AG09309 (cell line): Measurements from ENCODE around the gene RPL3.

Experiments
- DNase-seq: peaks from one replicate; pipeline ENCODE4 v3.0.0-alpha.2; 2010; ENCODE audit warnings: low read depth
- H3K4me3 ChIP-seq: 2 replicates; pipeline ENCODE4 v1.5.1; 2011; ENCODE audit warnings: mild to moderate bottlenecking, low read depth, low read length, moderate library complexity; ENCODE audit not compliant: control insufficient read depth
- CTCF ChIP-seq: IDR thresholded peaks from 2 replicates; pipeline ENCODE4 v1.5.1; 2011; ENCODE audit warnings: mild to moderate bottlenecking, low read depth, low read length, inconsistent platforms; ENCODE audit not compliant: insufficient read depth, control insufficient read depth; ENCODE audit errors: missing control alignments

The RPL3 gene

GRCh38 chr22:39268645-39269044 lies 50.8 kb downstream of the RPL3 start:
- no peak overlapping the region for H3K4me3 ChIP-seq
- DNase-seq = no peak
- TF ChIP-seq CTCF = no peak

- DNase-seq = no peak
- no peak overlapping the region for H3K4me3 ChIP-seq
- TF ChIP-seq CTCF = no peak
These were observed 51.4 kb downstream of the RPL3 start for GRCh38 chr22:39267974-39268373.

GRCh38 chr22:39266398-39267030 lies 52.9 kb downstream of the RPL3 start:
- DNase-seq = no peak
- no peak for TF ChIP-seq CTCF

GRCh38 chr22:39265143-39265886 lies 54.1 kb downstream of the RPL3 start:
- H3K4me3 ChIP-seq = no peak overlapping the region
- no peak for TF ChIP-seq CTCF
- DNase-seq = no peak

More at GRCh38 chr22:39266398-39267030, 52.9 kb downstream of the RPL3 start:
- no peak overlapping the region for H3K4me3 ChIP-seq

GRCh38 chr22:39264349-39265038 lies 54.9 kb downstream of the RPL3 start:
- TF ChIP-seq CTCF = no peak
- DNase-seq = no peak

GRCh38 chr22:39263626-39264348 lies 55.6 kb downstream of the RPL3 start:
- no peak overlapping the region for H3K4me3 ChIP-seq
- no peak for TF ChIP-seq CTCF
- DNase-seq = no peak

More at GRCh38 chr22:39264349-39265038, 54.9 kb downstream of the RPL3 start:
- no peak overlapping the region for H3K4me3 ChIP-seq
